Measurements from ENCODE around the gene P2RY11.

Gene P2RY11

GRCh38 chr19:10105509-10106099 lies 5.9 kb upstream of the P2RY11 start:
- Mint-ChIP-seq H3K4me1 (ENCODE audit: low read depth) (peaks cover 49% of the 10 kb centered on the region), H3K9me3 (ENCODE audit: low read depth) (no peaks in the 10 kb centered on the region), H3K27me3 (no peaks in the 10 kb centered on the region), H3K27ac (peak overlapping the region; percentile 100), H3K36me3 (peaks cover 6% of the 10 kb centered on the region), H3K4me3 (peak overlapping the region; percentile 95)

GRCh38 chr19:10106100-10106936 lies 5.2 kb upstream of the P2RY11 start, which contains the start of gene PPAN:
Gene PPAN (plus strand): TSS chr19:10106362. CDS start chr19:10106395, 33 bp downstream.
- Mint-ChIP-seq H3K4me1 (ENCODE audit: low read depth) (peaks cover 52% of the 10 kb centered on the region), H3K27ac (peak within 1 kb of the TSS; percentile 100), H3K4me3 (peak within 1 kb of the TSS; percentile 95), H3K36me3 (peaks cover 7% of the 10 kb centered on the region), H3K9me3 (ENCODE audit: low read depth) (no peaks in the 10 kb centered on the region), H3K27me3 (no peaks in the 10 kb centered on the region)

- Mint-ChIP-seq H3K9me3 (ENCODE audit: low read depth) (no peaks in the 10 kb centered on the region), H3K36me3 (peaks cover 9% of the 10 kb centered on the region), H3K27ac (peak overlapping the region; percentile 94), H3K4me3 (peak overlapping the region; percentile 95), H3K27me3 (no peaks in the 10 kb centered on the region), H3K4me1 (ENCODE audit: low read depth) (peaks cover 54% of the 10 kb centered on the region)
Observed at GRCh38 chr19:10107254-10107653, 4.2 kb upstream of the P2RY11 start.

GRCh38 chr19:10107817-10108367 lies 3.6 kb upstream of the P2RY11 start:
- Mint-ChIP-seq H3K9me3 (ENCODE audit: low read depth) (no peaks in the 10 kb centered on the region), H3K36me3 (peaks cover 9% of the 10 kb centered on the region), H3K4me3 (peak overlapping the region; percentile 95), H3K4me1 (ENCODE audit: low read depth) (peaks cover 54% of the 10 kb centered on the region), H3K27me3 (no peaks in the 10 kb centered on the region), H3K27ac (peak overlapping the region; percentile 94)

GRCh38 chr19:10109528-10109927 lies 2.0 kb upstream of the P2RY11 start:
- Mint-ChIP-seq H3K4me1 (ENCODE audit: low read depth) (peaks cover 49% of the 10 kb centered on the region), H3K36me3 (peaks cover 9% of the 10 kb centered on the region), H3K9me3 (ENCODE audit: low read depth) (no peaks in the 10 kb centered on the region), H3K27ac (peak overlapping the region; percentile 50), H3K4me3 (peak overlapping the region; percentile 69), H3K27me3 (no peaks in the 10 kb centered on the region)

DNA sequence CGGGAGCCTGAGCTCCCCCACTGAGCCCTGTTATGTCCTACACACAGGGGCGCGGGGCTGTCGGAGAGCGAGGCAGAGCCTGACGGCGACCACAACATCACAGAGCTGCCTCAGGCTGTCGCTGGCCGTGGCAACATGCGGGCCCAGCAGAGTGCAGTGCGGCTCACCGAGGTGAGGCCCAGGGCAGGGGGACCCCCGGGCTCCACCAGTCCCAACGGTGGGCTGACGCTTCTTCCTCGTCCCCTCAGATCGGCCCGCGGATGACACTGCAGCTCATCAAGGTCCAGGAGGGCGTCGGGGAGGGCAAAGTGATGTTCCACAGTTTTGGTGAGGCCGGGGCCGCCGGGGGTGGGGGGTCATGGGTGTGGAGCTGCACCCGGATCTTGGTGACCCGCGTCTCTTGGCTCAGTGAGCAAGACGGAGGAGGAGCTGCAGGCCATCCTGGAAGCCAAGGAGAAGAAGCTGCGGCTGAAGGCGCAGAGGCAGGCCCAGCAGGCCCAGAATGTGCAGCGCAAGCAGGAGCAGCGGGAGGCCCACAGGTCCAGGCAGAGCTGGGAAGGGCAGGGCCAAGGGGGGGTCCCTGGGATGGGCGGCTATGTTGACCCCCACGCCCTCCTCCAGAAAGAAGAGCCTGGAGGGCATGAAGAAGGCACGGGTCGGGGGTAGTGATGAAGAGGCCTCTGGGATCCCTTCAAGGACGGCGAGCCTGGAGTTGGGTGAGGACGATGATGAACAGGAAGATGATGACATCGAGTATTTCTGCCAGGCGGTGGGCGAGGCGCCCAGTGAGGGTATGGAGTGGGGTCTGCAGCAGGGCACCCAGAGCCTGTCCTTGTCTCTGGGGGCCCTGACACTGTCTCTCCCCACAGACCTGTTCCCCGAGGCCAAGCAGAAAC lies 1.2 kb upstream of the P2RY11 start:
- Mint-ChIP-seq H3K4me3 (peak overlapping the region; percentile 59), H3K4me1 (ENCODE audit: low read depth) (peaks cover 43% of the 10 kb centered on the region), H3K36me3 (peaks cover 9% of the 10 kb centered on the region), H3K27me3 (no peaks in the 10 kb centered on the region), H3K9me3 (ENCODE audit: low read depth) (no peaks in the 10 kb centered on the region), H3K27ac (peak overlapping the region; percentile 81)

GRCh38 chr19:10110972-10111317 lies 548 bp upstream of the P2RY11 start:
- Mint-ChIP-seq H3K9me3 (ENCODE audit: low read depth) (no peaks in the 10 kb centered on the region), H3K27ac (peak overlapping the region; percentile 81), H3K36me3 (peaks cover 9% of the 10 kb centered on the region), H3K4me3 (peak overlapping the region; percentile 59), H3K4me1 (ENCODE audit: low read depth) (peaks cover 38% of the 10 kb centered on the region), H3K27me3 (no peaks in the 10 kb centered on the region)

- Mint-ChIP-seq H3K4me1 (ENCODE audit: low read depth) (peaks cover 36% of the 10 kb centered on the region), H3K27me3 (no peaks in the 10 kb centered on the region), H3K36me3 (peaks cover 7% of the 10 kb centered on the region), H3K4me3 (peak overlapping the region; percentile 60), H3K27ac (peak overlapping the region; percentile 84), H3K9me3 (ENCODE audit: low read depth) (no peaks in the 10 kb centered on the region)
Observed at GRCh38 chr19:10112037-10112761, 706 bp downstream of the P2RY11 start.

DNA sequence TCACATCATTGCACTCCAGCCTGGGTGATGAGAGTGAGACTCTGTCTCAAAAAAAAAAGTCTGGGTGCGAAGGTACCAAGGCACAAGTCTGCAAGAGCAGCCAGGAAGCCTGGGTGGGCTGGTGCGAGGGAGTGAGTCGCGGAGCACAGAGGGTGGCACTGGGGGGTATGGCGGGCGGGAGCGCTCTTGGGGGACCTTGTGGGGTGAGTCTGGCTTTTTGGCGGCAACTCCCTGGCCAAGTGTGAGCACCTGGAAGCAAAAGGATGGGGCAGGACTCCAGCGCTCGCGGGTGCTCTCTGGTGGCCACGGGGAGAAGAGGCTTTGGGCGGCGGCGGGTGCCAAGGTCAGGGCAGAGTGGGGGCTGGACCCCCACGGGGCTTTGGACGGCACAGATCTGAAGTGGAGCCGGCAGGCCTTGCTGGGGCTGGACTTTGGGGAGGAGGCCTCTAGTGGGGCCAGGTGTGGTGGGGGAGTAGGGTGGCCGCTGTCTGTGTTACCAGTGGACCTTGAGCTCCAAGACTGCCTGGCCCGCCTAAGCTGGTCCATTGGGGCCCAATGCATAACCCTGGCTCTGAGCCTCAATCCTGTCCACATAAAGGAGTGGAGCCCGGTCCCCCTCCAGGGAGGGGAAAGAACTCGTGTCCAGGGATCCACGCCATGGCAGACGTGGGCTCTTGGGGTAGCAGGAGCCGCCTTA lies 1.6 kb downstream of the P2RY11 start:
- Mint-ChIP-seq H3K4me1 (ENCODE audit: low read depth) (peaks cover 38% of the 10 kb centered on the region), H3K27ac (peak overlapping the region; percentile 84)

GRCh38 chr19:10113592-10113963 lies 2.1 kb downstream of the P2RY11 start:
- no peak overlapping the region for H3K4me3 Mint-ChIP-seq
- H3K27ac Mint-ChIP-seq = no peak overlapping the region
- H3K9me3 Mint-ChIP-seq (ENCODE audit: low read depth) = no peaks in the 10 kb centered on the region
- peaks cover 41% of the 10 kb centered on the region for H3K4me1 Mint-ChIP-seq (ENCODE audit: low read depth)
- no peaks in the 10 kb centered on the region for H3K27me3 Mint-ChIP-seq
- H3K36me3 Mint-ChIP-seq = peaks cover 5% of the 10 kb centered on the region

More for the DNA sequence above, 1.6 kb downstream of the P2RY11 start:
- Mint-ChIP-seq H3K4me3 (peak overlapping the region; percentile 60), H3K27me3 (no peaks in the 10 kb centered on the region), H3K36me3 (peaks cover 5% of the 10 kb centered on the region), H3K9me3 (ENCODE audit: low read depth) (no peaks in the 10 kb centered on the region)

- no peaks in the 10 kb centered on the region for H3K27me3 Mint-ChIP-seq
- peaks cover 5% of the 10 kb centered on the region for H3K36me3 Mint-ChIP-seq
- H3K4me3 Mint-ChIP-seq = no peak overlapping the region
- H3K9me3 Mint-ChIP-seq (ENCODE audit: low read depth) = no peaks in the 10 kb centered on the region
- H3K27ac Mint-ChIP-seq = peak overlapping the region; percentile 54
- H3K4me1 Mint-ChIP-seq (ENCODE audit: low read depth) = peaks cover 46% of the 10 kb centered on the region
Observed at GRCh38 chr19:10113964-10114650, 2.6 kb downstream of the P2RY11 start.

- H3K4me3 Mint-ChIP-seq = no peak overlapping the region
- H3K9me3 Mint-ChIP-seq (ENCODE audit: low read depth) = no peaks in the 10 kb centered on the region
- H3K27ac Mint-ChIP-seq = peak overlapping the region; percentile 54
- H3K36me3 Mint-ChIP-seq = peaks cover 5% of the 10 kb centered on the region
- no peaks in the 10 kb centered on the region for H3K27me3 Mint-ChIP-seq
- peaks cover 43% of the 10 kb centered on the region for H3K4me1 Mint-ChIP-seq (ENCODE audit: low read depth)
Observed at GRCh38 chr19:10114651-10115391, 3.3 kb downstream of the P2RY11 start.

Data from activated naive CD8-positive, alpha-beta T cell (primary cell).